HEK293T (cell line): ENCODE data around the gene CD80.
A peak's percentile ranks its signal among the peaks of the same experiment; 100 is the strongest.

Source experiments
- CTCF ChIA-PET: fragments of 350-600 bp; formaldehyde crosslinking; extraction: SDS; loops from one replicate; lab custom pipeline; 2021; ENCODE audit warnings: antibody characterized with exemption, inconsistent platforms; lab: Yijun Ruan, JAX
- POLR2A ChIA-PET: fragments of 350-600 bp; formaldehyde crosslinking; extraction: SDS; loops from one replicate; lab custom pipeline; 2020; ENCODE audit warnings: antibody characterized with exemption, inconsistent platforms; lab: Yijun Ruan, JAX
- DNase-seq: peaks from one replicate; pipeline ENCODE4 v3.0.0; 2012; ENCODE audit warnings: mixed read lengths; ENCODE audit errors: extremely low spot score
- ARNT ChIP-seq: fragments of 450-650 bp; IDR thresholded peaks from 2 replicates; pipeline ENCODE4 v1.6.1; 2017; ENCODE audit warnings: mild to moderate bottlenecking
- BHLHE40 ChIP-seq: fragments of 450-650 bp; IDR thresholded peaks from 2 replicates; pipeline ENCODE4 v1.6.1; 2016; ENCODE audit warnings: mild to moderate bottlenecking, moderate library complexity, borderline replicate concordance
- CTBP1 ChIP-seq: fragments of 450-650 bp; IDR thresholded peaks from 2 replicates; pipeline ENCODE4 v1.6.1; 2016; ENCODE audit warnings: borderline replicate concordance
- ELF4 ChIP-seq: fragments of 450-650 bp; IDR thresholded peaks from 2 replicates; pipeline ENCODE4 v1.6.1; 2017; ENCODE audit warnings: antibody characterized with exemption
- FOXA1 ChIP-seq: fragments of 450-650 bp; IDR thresholded peaks from 2 replicates; pipeline ENCODE4 v1.6.1; 2016; ENCODE audit warnings: mild to moderate bottlenecking
- FOXK2 ChIP-seq: fragments of 450-650 bp; IDR thresholded peaks from 2 replicates; pipeline ENCODE4 v1.6.1; 2016; ENCODE audit warnings: mild to moderate bottlenecking
- FOXM1 ChIP-seq: fragments of 450-650 bp; IDR thresholded peaks from 2 replicates; pipeline ENCODE4 v1.6.1; 2017; ENCODE audit warnings: mild to moderate bottlenecking, borderline replicate concordance
- HDGF ChIP-seq: fragments of 450-650 bp; IDR thresholded peaks from 2 replicates; pipeline ENCODE4 v1.6.1; 2017; ENCODE audit warnings: antibody characterized with exemption, borderline replicate concordance
- L3MBTL2 ChIP-seq: fragments of 450-650 bp; conservative IDR thresholded peaks from 2 replicates; pipeline ENCODE4 v1.6.1; 2016; ENCODE audit warnings: mild to moderate bottlenecking
- LEF1 ChIP-seq: fragments of 450-650 bp; IDR thresholded peaks from 2 replicates; pipeline ENCODE4 v1.6.1; 2017; ENCODE audit warnings: mild to moderate bottlenecking, borderline replicate concordance
- NFRKB ChIP-seq: fragments of 450-650 bp; IDR thresholded peaks from 2 replicates; pipeline ENCODE4 v1.6.1; 2016; ENCODE audit warnings: mild to moderate bottlenecking, moderate library complexity
- SP1 ChIP-seq: fragments of 450-650 bp; IDR thresholded peaks from 2 replicates; pipeline ENCODE4 v1.6.1; 2017
- SUZ12 ChIP-seq: fragments of 450-650 bp; IDR thresholded peaks from 2 replicates; pipeline ENCODE4 v1.6.1; 2016; ENCODE audit warnings: mild to moderate bottlenecking
- TARDBP ChIP-seq: fragments of 450-650 bp; IDR thresholded peaks from 2 replicates; pipeline ENCODE4 v1.6.1; 2016
- ZNF384 ChIP-seq: fragments of 450-650 bp; IDR thresholded peaks from 2 replicates; pipeline ENCODE4 v1.6.1; 2016
- TF ChIP-seq, protein P1 (sequence below): fragments of 450-650 bp; IDR thresholded peaks from 2 replicates; pipeline ENCODE4 v1.6.1; 2016

CD80 gene

DNA sequence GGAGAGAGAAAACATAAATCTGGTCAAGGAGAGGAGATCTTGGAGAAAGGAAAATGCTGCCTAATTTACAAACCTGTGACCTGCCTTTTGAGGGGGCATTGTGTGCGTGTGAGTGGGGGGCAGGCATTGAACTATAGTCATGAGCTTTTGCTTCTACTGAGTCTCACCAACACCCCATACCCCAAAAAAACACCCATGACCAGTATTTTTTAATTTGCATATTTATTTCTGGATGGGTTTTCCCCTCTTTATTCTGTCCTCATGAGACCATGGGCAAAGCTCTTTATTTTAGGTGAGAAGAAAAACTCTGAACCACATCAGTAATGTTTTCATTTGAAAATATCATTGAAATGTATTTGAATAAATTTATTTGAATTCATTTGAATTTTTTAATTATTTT is 20.6 kb downstream of the CD80 start:
- TF ChIP-seq ELF4: no peak
- TF ChIP-seq CTBP1: no peak
- CTCF ChIA-PET: no interaction called here
- POLR2A ChIA-PET: no interaction called here
- no peak for DNase-seq

DNA sequence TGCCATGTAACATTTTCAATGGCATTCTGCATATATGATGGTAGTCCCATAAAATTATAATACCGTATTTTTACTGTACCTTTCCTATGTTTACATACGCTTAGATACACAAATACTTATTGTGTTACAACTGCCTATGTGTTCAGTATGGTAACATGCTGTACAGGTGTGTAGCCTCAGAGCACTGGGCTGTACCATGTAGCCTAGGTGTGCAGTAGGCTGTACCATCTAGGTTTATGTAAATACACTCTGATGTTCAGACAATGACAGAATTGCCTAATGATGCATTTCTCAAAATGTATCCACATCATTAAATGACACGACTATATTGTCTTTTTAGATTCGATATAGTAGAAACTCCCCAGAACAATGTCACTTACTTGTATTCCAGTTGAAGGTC is 22.7 kb downstream of the CD80 start:
- TF ChIP-seq FOXA1 (no peak), ARNT (no peak), SP1 (no peak), HDGF (no peak), TARDBP (no peak), LEF1 (no peak), CTBP1 (no peak), ELF4 (no peak)
- no peak for DNase-seq
- ChIA-PET CTCF (no interaction called here), POLR2A (no interaction called here)

DNA sequence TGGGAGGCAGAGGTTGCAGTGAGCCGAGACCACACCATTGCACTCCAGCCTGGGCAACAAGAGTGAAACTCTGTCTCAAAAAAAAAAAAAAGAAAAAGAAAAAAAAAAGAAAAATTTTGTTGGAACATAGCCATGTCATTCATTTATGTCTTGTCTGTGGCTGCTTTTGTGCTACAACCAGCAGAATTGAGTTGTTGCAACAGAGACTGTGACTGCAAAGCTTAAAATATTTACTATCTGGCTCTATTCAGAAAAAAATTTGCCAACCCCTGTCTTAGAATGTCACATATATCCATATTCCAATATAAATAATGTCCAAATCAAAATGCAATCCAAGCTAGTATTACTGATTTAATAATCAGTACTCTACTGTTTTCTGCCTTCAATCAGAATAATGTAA is 25.1 kb downstream of the CD80 start:
- TF ChIP-seq, protein P1, sequence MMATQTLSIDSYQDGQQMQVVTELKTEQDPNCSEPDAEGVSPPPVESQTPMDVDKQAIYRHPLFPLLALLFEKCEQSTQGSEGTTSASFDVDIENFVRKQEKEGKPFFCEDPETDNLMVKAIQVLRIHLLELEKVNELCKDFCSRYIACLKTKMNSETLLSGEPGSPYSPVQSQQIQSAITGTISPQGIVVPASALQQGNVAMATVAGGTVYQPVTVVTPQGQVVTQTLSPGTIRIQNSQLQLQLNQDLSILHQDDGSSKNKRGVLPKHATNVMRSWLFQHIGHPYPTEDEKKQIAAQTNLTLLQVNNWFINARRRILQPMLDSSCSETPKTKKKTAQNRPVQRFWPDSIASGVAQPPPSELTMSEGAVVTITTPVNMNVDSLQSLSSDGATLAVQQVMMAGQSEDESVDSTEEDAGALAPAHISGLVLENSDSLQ: no peak
- TF ChIP-seq L3MBTL2: no peak
- TF ChIP-seq LEF1: no peak
- no peak for TF ChIP-seq SP1
- no peak for TF ChIP-seq CTBP1
- TF ChIP-seq ZNF384: no peak
- TF ChIP-seq ELF4: no peak
- no peak for TF ChIP-seq FOXA1
- TF ChIP-seq NFRKB: no peak
- no peak for TF ChIP-seq FOXK2
- no peak for TF ChIP-seq FOXM1
- TF ChIP-seq TARDBP: no peak
- no peak for TF ChIP-seq SUZ12
- no peak for TF ChIP-seq BHLHE40
- no peak for TF ChIP-seq ARNT
- no peak for TF ChIP-seq HDGF
- no peak for DNase-seq
- POLR2A ChIA-PET: no interaction called here
- CTCF ChIA-PET: no interaction called here

DNA sequence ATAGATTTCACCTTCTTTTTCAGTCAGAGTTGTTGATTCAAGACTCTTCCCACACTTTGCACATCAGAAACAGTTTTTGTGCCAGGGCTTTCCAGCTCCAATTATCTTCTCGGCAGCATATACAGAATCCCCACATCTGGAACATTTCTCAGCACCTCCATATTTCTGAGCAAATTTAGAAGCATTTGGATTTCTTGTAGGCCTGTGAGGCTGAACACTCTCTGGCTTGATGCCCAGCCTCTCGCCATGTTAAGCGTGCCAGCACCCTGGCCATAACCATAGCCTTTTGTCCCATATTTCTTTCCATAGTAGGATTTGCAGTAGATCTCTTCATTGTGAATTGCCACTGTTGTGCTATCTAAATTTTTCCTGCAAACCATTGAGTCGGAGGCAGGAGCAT is 28.3 kb downstream of the CD80 start:
- TF ChIP-seq, protein P1: no peak
- no peak for TF ChIP-seq FOXA1
- TF ChIP-seq L3MBTL2: no peak
- no peak for TF ChIP-seq NFRKB
- no peak for TF ChIP-seq TARDBP
- ChIA-PET POLR2A (no interaction called here), CTCF (no interaction called here)
- no peak for DNase-seq

DNA sequence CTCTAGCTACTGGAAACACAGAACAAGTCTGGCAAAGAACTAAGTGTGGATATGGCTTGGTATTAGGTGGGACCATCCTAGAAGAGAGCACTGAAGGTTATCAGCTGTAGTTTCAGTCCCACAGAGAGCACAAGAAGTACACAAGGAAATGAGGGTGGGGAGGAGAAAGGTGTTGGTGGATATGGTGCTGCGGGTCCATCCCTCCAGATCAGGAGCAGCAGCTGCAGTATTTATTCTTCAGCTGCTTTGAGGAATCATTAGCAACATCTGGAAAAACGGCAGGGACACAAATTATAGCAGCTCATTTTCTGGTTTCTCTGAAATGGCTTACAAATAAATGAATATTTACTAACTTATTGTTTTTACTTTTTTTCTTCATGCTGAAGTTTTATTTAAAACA is 29.0 kb downstream of the CD80 start:
- TF ChIP-seq ARNT: no peak
- no peak for TF ChIP-seq SUZ12
- no peak for TF ChIP-seq SP1
- TF ChIP-seq BHLHE40: no peak
- ChIA-PET CTCF (no interaction called here), POLR2A (no interaction called here)
- DNase-seq: no peak

DNA sequence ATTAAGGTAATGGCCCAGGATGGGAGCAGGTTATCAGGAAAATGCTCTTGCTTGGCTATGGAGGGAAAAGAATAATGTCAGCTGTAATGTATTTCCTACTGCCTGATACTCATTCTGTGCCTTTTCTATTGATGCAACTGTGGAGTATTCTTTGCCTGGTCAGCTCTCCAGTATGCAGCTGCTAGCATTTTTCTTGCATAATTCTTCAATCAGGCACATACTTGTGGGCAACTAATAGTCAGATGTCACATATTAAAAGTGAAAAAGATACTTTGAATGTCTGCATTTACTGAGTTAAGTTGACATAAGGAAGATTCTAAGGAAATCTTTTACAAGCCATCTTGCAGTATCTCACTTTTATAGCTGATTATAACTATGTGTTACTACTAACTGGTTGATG is 29.5 kb downstream of the CD80 start:
- POLR2A ChIA-PET: no interaction called here
- no peak for TF ChIP-seq SP1
- no peak for TF ChIP-seq L3MBTL2
- TF ChIP-seq TARDBP: no peak
- no peak for DNase-seq
- CTCF ChIA-PET: no interaction called here

DNA sequence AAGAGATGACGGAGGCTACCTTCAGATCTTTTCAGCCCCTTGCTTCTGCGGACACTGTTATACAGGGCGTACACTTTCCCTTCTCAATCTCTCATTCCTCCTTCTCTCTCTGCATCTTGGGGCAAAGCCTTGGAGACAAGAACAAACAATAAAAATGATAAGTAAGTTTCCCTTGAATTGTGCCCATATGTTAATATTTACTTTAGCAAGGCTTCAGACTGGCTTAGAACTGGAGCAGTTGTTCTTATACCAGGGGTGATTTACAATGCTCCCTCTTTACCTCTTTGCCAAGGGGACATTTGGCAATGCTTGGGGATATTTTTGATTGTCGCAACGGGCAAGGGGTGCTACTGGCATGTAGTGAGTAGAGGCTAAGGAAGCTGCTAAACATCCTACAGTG is 31.7 kb downstream of the CD80 start:
- TF ChIP-seq LEF1: no peak
- no peak for TF ChIP-seq SUZ12
- TF ChIP-seq TARDBP: no peak
- no peak for TF ChIP-seq ARNT
- TF ChIP-seq HDGF: no peak
- no peak for TF ChIP-seq ELF4
- no peak for TF ChIP-seq BHLHE40
- no peak for TF ChIP-seq CTBP1
- no peak for TF ChIP-seq L3MBTL2
- POLR2A ChIA-PET: no interaction called here
- DNase-seq: no peak
- CTCF ChIA-PET: no interaction called here

DNA sequence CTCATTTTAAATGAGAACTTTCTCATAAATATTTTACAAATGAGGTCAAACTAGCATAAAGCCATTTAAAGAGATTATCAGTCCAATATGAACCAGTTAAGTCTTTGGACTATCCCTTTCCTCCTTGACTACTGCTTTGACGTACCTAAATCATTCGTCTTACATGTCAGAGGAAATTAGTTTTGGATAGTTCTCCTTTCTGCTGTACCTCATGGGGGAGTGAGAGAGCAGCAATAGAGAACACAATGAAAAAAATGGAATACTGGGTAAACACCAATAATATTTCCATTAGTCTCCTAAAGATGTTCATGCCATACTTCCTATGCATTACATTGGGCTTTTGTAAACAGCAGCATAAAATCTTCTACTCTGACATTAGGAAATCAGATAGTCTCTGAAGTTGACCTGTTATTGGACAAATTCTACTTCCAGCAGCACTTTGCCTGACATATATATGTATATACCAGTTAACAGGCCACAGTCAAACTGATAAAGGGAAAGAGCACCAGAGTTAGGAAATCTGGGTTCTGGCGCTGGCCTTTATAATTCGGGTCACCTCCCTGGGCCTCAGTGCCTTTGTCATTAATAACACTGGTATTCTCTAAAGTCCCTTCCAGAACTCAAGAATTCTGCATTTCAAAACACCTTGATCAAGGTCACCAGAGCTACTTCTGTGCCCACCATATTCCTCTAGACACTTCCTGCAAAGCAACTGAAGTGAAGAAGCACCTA is 34.3 kb downstream of the CD80 start:
- ChIA-PET CTCF (no interaction called here), POLR2A (no interaction called here)
- DNase-seq: no peak
- TF ChIP-seq, protein P1: peak; percentile 45; the same call in 1 of the 2 replicates
- TF ChIP-seq SUZ12: no peak
